ENCODE results near the gene ELSPBP1.

ELSPBP1 gene

DNA sequence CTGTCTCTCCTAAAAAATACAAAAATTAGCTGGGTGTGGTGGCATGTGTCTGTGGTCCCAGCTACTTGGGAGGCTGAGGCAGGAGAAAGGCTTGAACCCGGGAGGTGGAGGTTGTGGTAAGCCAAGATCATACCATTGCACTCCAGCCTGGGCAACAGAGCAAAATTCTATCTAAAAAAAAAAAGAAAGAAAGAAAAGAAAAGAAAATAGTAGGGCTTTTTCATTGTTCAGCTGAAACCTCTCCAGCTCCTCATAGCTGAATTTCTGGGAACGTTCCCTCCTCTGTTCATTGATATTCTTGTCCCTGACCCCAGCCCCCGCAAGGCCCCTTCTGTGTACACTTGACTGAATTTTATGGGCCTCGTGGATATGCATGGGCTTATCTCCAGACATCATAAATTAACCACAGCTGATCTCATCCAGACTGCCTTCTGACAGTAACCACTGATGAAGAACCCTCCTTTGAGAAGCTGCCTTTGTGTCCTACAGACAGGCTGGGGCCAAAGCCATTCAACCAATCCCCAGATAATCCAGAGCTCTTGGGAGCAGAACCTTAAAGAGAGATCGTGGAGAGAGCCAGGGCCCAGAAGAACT lies at the start of gene ELSPBP1:
TSS of gene ELSPBP1 (plus strand) at position 424 of the 594 bp plus-strand sequence. CDS start 14,036 bp downstream, outside the sequence.
- TF ChIP-seq, protein P1, sequence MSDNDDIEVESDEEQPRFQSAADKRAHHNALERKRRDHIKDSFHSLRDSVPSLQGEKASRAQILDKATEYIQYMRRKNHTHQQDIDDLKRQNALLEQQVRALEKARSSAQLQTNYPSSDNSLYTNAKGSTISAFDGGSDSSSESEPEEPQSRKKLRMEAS (IDR thresholded peaks at IDR 0.05): no peak
- TF ChIP-seq TEAD4 (IDR thresholded peaks at IDR 0.05) (no peak), TCF12 (IDR thresholded peaks at IDR 0.05; ENCODE audit: low read depth) (no peak), CREB1 (IDR thresholded peaks at IDR 0.05; ENCODE audit: low read depth) (no peak), FOXM1 (IDR thresholded peaks at IDR 0.05; ENCODE audit: borderline replicate concordance, low read depth) (no peak), NFIC (IDR thresholded peaks at IDR 0.05) (no peak), EP300 (IDR thresholded peaks at IDR 0.05; ENCODE audit: borderline replicate concordance) (no peak), CEBPB (IDR thresholded peaks at IDR 0.05) (no peak), YY1 (IDR thresholded peaks at IDR 0.05; ENCODE audit: low read depth) (no peak), EGR1 (IDR thresholded peaks at IDR 0.05) (no peak), TAF1 (IDR thresholded peaks at IDR 0.05; ENCODE audit: low read depth) (no peak), ZBTB7A (IDR thresholded peaks at IDR 0.05; ENCODE audit: low read depth) (no peak), RAD21 (IDR thresholded peaks at IDR 0.05; ENCODE audit: low read depth) (no peak)
- TF ChIP-seq, protein P2, sequence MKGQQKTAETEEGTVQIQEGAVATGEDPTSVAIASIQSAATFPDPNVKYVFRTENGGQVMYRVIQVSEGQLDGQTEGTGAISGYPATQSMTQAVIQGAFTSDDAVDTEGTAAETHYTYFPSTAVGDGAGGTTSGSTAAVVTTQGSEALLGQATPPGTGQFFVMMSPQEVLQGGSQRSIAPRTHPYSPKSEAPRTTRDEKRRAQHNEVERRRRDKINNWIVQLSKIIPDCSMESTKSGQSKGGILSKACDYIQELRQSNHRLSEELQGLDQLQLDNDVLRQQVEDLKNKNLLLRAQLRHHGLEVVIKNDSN (IDR thresholded peaks at IDR 0.05): no peak
- TF ChIP-seq, protein P3, sequence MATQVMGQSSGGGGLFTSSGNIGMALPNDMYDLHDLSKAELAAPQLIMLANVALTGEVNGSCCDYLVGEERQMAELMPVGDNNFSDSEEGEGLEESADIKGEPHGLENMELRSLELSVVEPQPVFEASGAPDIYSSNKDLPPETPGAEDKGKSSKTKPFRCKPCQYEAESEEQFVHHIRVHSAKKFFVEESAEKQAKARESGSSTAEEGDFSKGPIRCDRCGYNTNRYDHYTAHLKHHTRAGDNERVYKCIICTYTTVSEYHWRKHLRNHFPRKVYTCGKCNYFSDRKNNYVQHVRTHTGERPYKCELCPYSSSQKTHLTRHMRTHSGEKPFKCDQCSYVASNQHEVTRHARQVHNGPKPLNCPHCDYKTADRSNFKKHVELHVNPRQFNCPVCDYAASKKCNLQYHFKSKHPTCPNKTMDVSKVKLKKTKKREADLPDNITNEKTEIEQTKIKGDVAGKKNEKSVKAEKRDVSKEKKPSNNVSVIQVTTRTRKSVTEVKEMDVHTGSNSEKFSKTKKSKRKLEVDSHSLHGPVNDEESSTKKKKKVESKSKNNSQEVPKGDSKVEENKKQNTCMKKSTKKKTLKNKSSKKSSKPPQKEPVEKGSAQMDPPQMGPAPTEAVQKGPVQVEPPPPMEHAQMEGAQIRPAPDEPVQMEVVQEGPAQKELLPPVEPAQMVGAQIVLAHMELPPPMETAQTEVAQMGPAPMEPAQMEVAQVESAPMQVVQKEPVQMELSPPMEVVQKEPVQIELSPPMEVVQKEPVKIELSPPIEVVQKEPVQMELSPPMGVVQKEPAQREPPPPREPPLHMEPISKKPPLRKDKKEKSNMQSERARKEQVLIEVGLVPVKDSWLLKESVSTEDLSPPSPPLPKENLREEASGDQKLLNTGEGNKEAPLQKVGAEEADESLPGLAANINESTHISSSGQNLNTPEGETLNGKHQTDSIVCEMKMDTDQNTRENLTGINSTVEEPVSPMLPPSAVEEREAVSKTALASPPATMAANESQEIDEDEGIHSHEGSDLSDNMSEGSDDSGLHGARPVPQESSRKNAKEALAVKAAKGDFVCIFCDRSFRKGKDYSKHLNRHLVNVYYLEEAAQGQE (IDR thresholded peaks at IDR 0.05; ENCODE audit: low read depth): no peak

DNA sequence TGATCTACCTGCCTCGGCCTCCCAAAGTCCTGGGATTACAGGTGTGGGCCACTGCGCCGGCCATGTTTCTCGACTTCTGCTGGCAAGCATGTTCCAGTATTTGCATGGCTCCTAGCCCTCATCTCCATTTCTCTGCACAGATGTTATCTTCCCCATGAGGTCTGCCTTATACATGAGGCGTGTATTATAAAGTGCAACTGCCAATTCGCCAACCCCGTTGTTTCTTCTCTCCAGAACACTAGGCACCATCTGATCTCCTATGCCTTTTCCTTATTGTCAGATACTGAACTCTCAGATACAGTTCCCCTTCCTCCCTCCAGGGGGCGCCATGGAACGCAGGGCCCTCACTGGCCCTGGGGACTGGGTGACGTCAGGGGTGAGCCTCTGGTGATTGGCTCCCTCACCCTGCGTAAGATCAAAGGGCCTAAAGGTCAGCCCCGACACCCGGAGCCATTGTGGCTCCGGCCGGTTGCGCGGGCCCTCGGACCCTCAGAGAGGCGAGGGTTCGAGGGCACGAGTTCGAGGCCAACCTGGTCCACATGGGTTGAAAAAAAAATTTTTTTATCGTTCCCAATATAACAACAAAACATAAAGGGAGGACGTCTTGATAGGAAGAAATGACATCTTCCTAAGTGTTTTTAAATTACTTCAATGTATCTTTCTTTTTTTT lies 44.4 kb upstream of the ELSPBP1 start:
- 0 out of 2 replicates have a peak, but pooled peaks have one; percentile 22 for TF ChIP-seq YY1 (IDR thresholded peaks at IDR 0.05; ENCODE audit: low read depth)

DNA sequence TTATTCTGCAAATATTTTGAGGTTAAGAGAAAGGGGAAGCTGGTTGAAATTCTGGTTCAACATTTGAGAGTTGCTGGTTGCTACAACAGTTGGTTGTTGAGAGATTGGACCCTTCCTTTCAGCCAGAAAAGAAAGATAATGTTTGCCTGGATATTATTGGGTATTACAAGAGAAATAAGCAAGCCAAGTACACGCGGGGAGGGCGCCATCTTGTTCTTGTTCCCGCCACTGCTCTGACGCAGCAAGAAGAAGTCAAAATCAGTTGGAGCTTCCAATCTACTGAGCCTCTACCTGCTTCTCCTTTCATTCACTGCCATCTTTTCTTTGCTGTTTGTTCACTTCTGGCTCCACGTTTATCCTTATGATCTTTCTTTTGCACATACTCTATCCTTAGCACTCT lies 20.9 kb upstream of the ELSPBP1 start:
- TF ChIP-seq TAF1 (IDR thresholded peaks at IDR 0.05; ENCODE audit: low read depth): no peak
- no peak for TF ChIP-seq FOXM1 (IDR thresholded peaks at IDR 0.05; ENCODE audit: borderline replicate concordance, low read depth)
- TF ChIP-seq ZBTB7A (IDR thresholded peaks at IDR 0.05; ENCODE audit: low read depth): no peak
- TF ChIP-seq, protein P1 (IDR thresholded peaks at IDR 0.05): no peak
- TF ChIP-seq TEAD4 (IDR thresholded peaks at IDR 0.05): no peak
- TF ChIP-seq RAD21 (IDR thresholded peaks at IDR 0.05; ENCODE audit: low read depth): no peak
- TF ChIP-seq TCF12 (IDR thresholded peaks at IDR 0.05; ENCODE audit: low read depth): no peak
- no peak for TF ChIP-seq CREB1 (IDR thresholded peaks at IDR 0.05; ENCODE audit: low read depth)
- TF ChIP-seq CEBPB (IDR thresholded peaks at IDR 0.05): no peak
- TF ChIP-seq YY1 (IDR thresholded peaks at IDR 0.05; ENCODE audit: low read depth): no peak
- TF ChIP-seq EP300 (IDR thresholded peaks at IDR 0.05; ENCODE audit: borderline replicate concordance): no peak
- TF ChIP-seq EGR1 (IDR thresholded peaks at IDR 0.05): no peak
- TF ChIP-seq, protein P3 (IDR thresholded peaks at IDR 0.05; ENCODE audit: low read depth): no peak
- TF ChIP-seq, protein P2 (IDR thresholded peaks at IDR 0.05): no peak
- no peak for TF ChIP-seq NFIC (IDR thresholded peaks at IDR 0.05)

DNA sequence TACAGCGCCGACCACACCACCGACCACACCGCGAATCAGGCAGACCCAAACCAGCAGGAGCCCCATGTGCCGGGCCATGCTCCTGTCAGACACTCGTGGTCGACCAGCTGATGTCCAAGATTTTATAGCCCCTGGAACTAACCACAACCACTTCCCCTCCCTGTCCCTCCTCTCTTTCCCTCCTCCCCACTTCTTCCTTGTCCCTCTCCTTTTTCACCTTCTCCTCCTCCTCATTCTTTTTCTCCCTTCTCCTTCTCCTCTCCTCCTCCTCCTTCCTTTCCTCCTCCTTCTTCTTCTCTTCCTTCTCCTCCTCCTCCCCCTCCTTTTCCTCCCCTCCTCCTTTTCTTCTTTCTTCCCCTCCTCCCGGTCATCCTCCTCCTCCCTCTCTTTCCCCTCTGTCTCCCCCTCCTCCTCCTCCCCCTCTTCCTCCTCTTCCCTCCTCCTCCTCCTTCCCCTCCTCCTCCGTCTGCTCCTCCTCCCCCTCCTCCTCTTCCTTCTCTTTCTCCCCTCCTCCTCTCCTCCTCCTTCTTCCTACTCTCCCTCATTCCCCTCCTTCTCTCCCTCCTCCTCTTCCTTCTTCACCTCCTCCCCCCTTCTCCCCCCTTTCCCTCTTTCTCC lies 3.1 kb upstream of the ELSPBP1 start:
- TF ChIP-seq TAF1 (IDR thresholded peaks at IDR 0.05; ENCODE audit: low read depth) (no peak), EGR1 (IDR thresholded peaks at IDR 0.05) (no peak), CREB1 (IDR thresholded peaks at IDR 0.05; ENCODE audit: low read depth) (no peak)
- TF ChIP-seq, protein P1 (IDR thresholded peaks at IDR 0.05): no peak

DNA sequence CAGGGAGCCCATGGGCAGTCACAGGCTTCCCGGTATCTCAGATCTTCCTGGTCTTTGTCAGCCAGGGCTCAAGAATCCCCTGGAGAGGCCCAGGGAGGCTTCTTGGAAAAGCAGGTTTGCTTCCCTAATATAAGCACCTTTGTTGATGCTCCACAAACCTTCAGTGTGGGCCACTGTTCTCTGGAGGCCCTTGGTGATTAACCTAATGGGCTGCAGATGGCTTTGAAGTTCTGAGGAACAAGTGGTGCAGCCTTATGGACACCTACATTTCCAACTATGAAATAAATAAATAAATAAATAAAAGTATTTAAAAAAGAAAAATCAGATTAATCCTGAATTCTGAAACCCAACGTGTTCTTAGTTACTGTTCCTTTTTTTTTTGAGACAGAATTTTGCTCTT lies 2.4 kb upstream of the ELSPBP1 start, which contains the start of gene BSPH1:
TSS of gene BSPH1 (minus strand) at position 101 of the 400 bp plus-strand sequence. CDS start at position 12, 89 bp downstream.
- TF ChIP-seq EGR1 (IDR thresholded peaks at IDR 0.05): no peak
- TF ChIP-seq CREB1 (IDR thresholded peaks at IDR 0.05; ENCODE audit: low read depth): no peak
- TF ChIP-seq, protein P1 (IDR thresholded peaks at IDR 0.05): no peak
- no peak for TF ChIP-seq NFIC (IDR thresholded peaks at IDR 0.05)
- TF ChIP-seq, protein P2 (IDR thresholded peaks at IDR 0.05): no peak
- no peak for TF ChIP-seq RAD21 (IDR thresholded peaks at IDR 0.05; ENCODE audit: low read depth)
- TF ChIP-seq, protein P3 (IDR thresholded peaks at IDR 0.05; ENCODE audit: low read depth): no peak
- TF ChIP-seq FOXM1 (IDR thresholded peaks at IDR 0.05; ENCODE audit: borderline replicate concordance, low read depth): no peak
- no peak for TF ChIP-seq TEAD4 (IDR thresholded peaks at IDR 0.05)
- TF ChIP-seq YY1 (IDR thresholded peaks at IDR 0.05; ENCODE audit: low read depth): no peak
- no peak for TF ChIP-seq TCF12 (IDR thresholded peaks at IDR 0.05; ENCODE audit: low read depth)
- no peak for TF ChIP-seq CEBPB (IDR thresholded peaks at IDR 0.05)
- no peak for TF ChIP-seq EP300 (IDR thresholded peaks at IDR 0.05; ENCODE audit: borderline replicate concordance)
- TF ChIP-seq ZBTB7A (IDR thresholded peaks at IDR 0.05; ENCODE audit: low read depth): no peak
- TF ChIP-seq TAF1 (IDR thresholded peaks at IDR 0.05; ENCODE audit: low read depth): no peak
